ENCODE results near the gene SDK2. TPM values are rescaled to one million over a fixed set of nuclear protein-coding genes. Genes with fewer than 3 reads are reported as not detected.

The SDK2 gene
- total and polyA plus RNA-seq, 2 donors from 2014 or later: 0.37 to 2.4 TPM

DNA sequence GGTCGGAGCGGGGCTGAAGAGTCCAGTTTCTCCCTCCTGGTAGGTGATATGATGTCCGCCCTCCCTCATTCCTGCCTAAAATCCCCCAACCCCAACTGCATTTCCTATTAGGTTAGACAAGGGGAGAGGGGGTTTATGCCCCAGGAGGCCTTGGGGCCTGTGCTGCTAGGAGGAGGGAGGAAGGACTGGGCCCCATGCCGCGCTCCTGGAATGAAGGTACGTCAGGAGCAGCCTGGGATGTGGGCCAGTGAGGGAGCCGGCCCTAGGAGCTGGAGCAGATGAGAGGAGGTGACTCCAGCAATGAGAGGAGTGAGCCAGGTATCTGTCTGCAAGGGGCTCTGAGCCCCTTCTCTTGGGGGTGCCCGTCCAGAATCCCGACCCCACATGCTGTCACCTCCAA lies 285.6 kb downstream of the SDK2 start:
- intact Hi-C loops (cut with DNase I): no loop called here
- TF ChIP-seq, protein P1, sequence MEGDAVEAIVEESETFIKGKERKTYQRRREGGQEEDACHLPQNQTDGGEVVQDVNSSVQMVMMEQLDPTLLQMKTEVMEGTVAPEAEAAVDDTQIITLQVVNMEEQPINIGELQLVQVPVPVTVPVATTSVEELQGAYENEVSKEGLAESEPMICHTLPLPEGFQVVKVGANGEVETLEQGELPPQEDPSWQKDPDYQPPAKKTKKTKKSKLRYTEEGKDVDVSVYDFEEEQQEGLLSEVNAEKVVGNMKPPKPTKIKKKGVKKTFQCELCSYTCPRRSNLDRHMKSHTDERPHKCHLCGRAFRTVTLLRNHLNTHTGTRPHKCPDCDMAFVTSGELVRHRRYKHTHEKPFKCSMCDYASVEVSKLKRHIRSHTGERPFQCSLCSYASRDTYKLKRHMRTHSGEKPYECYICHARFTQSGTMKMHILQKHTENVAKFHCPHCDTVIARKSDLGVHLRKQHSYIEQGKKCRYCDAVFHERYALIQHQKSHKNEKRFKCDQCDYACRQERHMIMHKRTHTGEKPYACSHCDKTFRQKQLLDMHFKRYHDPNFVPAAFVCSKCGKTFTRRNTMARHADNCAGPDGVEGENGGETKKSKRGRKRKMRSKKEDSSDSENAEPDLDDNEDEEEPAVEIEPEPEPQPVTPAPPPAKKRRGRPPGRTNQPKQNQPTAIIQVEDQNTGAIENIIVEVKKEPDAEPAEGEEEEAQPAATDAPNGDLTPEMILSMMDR (IDR thresholded peaks at IDR 0.05; ENCODE audit: borderline replicate concordance, extremely low read depth, insufficient read depth): no peak
- FAIRE-seq (no peak), DNase-seq (no peak)
- no peak overlapping the region for H3K27ac ChIP-seq (ENCODE audit: low read depth in 2 of 2, low read length in 2 of 2)
- no peak overlapping the region for H3K4me3 ChIP-seq (ENCODE audit: low read length in 3 of 3)
- no peak overlapping the region for H3K9ac ChIP-seq (ENCODE audit: low read length in 3 of 3)
- no peaks in the 10 kb centered on the region for H3K36me3 ChIP-seq (ENCODE audit: control insufficient read depth in 2 of 3, insufficient read depth in 3 of 3, low read length in 3 of 3)
- no peaks in the 10 kb centered on the region for H3K4me1 ChIP-seq (ENCODE audit: control insufficient read depth in 2 of 3, insufficient read depth in 2 of 3, low read depth in 1 of 3, low read length in 3 of 3)
- no peaks in the 10 kb centered on the region for H3K9me3 ChIP-seq (ENCODE audit: control insufficient read depth in 2 of 3, insufficient read depth in 1 of 3, low read length in 3 of 3)
- H3K27me3 ChIP-seq (ENCODE audit: control insufficient read depth, insufficient read depth, low read length): no peaks in the 10 kb centered on the region

DNA sequence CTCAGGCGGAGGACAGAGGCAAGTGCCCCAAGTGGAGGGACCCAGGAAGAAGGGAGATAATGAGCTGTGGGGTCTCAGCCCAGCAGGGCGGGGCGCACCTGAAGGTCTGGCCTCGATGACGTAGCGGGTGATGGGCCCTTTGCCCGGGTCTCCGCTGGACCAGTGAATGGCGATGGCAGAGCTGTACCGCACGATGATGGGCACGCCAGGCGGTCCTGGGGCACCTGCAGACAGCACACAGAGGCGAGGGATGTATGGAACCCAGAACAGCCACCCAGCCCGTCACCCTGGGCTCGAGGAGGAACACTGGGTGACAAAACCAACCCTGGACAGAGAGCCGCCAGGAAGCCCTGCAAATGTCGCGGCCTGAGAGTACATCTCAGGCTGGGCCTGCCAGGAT lies 286.3 kb downstream of the SDK2 start:
- FAIRE-seq (no peak), DNase-seq (peak in 2 of 5 donors; percentile 57 to 71)
- Histone ChIP-seq H3K27me3 (ENCODE audit: control insufficient read depth, insufficient read depth, low read length) (no peaks in the 10 kb centered on the region), H3K27ac (ENCODE audit: low read depth in 2 of 2, low read length in 2 of 2) (no peak overlapping the region), H3K9me3 (ENCODE audit: control insufficient read depth in 2 of 3, insufficient read depth in 1 of 3, low read length in 3 of 3) (no peaks in the 10 kb centered on the region), H3K9ac (ENCODE audit: low read length in 3 of 3) (no peak overlapping the region), H3K36me3 (ENCODE audit: control insufficient read depth in 2 of 3, insufficient read depth in 3 of 3, low read length in 3 of 3) (no peaks in the 10 kb centered on the region), H3K4me3 (ENCODE audit: low read length in 3 of 3) (no peak overlapping the region), H3K4me1 (ENCODE audit: control insufficient read depth in 2 of 3, insufficient read depth in 2 of 3, low read depth in 1 of 3, low read length in 3 of 3) (no peaks in the 10 kb centered on the region)
- intact Hi-C loops (cut with DNase I): no loop called here
- TF ChIP-seq, protein P1 (IDR thresholded peaks at IDR 0.05; ENCODE audit: borderline replicate concordance, extremely low read depth, insufficient read depth): no peak

DNA sequence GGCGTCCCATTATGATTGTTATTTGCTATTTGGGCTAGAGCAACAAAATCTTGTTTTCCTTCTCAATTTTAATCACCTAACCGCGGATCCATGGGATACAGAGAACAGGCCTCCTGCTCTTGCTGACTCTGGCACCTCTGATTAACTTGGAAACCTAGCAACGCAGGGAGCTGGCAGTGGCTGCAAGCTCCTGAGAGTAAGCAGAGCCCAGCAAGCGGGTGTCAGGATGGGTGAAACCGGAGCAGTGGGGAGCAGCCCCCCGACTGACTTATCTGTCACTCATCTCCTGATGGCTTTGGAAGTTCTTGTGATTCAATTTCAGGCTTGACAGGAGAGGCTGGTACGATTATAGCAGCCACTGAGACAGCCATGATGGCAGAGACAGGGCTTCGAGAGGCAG lies 286.9 kb downstream of the SDK2 start:
- no peaks in the 10 kb centered on the region for H3K27me3 ChIP-seq (ENCODE audit: control insufficient read depth, insufficient read depth, low read length)
- DNase-seq (peak in 1 of 5 donors; percentile 66), FAIRE-seq (no peak)
- no peak overlapping the region for H3K4me3 ChIP-seq (ENCODE audit: low read length in 3 of 3)
- no peak overlapping the region for H3K9ac ChIP-seq (ENCODE audit: low read length in 3 of 3)
- TF ChIP-seq, protein P1 (IDR thresholded peaks at IDR 0.05; ENCODE audit: borderline replicate concordance, extremely low read depth, insufficient read depth): no peak
- H3K4me1 ChIP-seq (ENCODE audit: control insufficient read depth in 2 of 3, insufficient read depth in 2 of 3, low read depth in 1 of 3, low read length in 3 of 3): no peaks in the 10 kb centered on the region
- no peaks in the 10 kb centered on the region for H3K36me3 ChIP-seq (ENCODE audit: control insufficient read depth in 2 of 3, insufficient read depth in 3 of 3, low read length in 3 of 3)
- H3K27ac ChIP-seq (ENCODE audit: low read depth in 2 of 2, low read length in 2 of 2): no peak overlapping the region
- no peaks in the 10 kb centered on the region for H3K9me3 ChIP-seq (ENCODE audit: control insufficient read depth in 2 of 3, insufficient read depth in 1 of 3, low read length in 3 of 3)
- intact Hi-C loops (cut with DNase I): no loop called here

DNA sequence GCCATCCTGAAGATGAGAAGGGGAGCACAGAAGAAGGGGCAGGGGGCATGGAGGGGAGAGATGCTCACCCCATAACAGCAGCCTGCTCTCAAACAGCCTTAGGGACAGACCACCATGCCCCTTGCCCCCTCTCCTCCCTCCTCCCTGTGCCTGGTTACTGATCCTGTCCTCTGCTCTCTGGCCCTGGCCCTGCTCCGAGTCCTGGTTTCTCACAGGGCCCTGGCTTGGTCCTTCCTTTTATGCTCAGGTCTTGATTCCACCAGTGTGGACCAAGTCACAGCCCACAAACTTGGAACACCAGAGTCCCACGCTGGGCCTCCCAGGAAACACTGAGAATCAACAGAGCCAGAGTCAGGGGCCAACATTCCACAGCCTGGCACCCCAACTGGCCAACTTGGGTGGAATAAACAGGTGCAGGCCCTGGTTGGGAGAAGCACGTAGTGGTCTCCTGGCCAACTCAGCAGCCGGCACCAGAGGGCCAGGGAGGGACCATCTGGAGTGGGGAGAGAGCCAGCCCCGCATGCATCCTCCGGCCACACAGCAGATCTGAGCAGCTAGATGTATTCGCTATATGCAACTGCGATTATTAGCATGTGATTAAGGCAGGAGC lies 287.6 kb downstream of the SDK2 start:
- Histone ChIP-seq H3K36me3 (ENCODE audit: control insufficient read depth in 2 of 3, insufficient read depth in 3 of 3, low read length in 3 of 3) (no peaks in the 10 kb centered on the region), H3K4me1 (ENCODE audit: control insufficient read depth in 2 of 3, insufficient read depth in 2 of 3, low read depth in 1 of 3, low read length in 3 of 3) (no peaks in the 10 kb centered on the region), H3K4me3 (ENCODE audit: low read length in 3 of 3) (no peak overlapping the region), H3K27ac (ENCODE audit: low read depth in 2 of 2, low read length in 2 of 2) (no peak overlapping the region), H3K9me3 (ENCODE audit: control insufficient read depth in 2 of 3, insufficient read depth in 1 of 3, low read length in 3 of 3) (no peaks in the 10 kb centered on the region), H3K9ac (ENCODE audit: low read length in 3 of 3) (no peak overlapping the region), H3K27me3 (ENCODE audit: control insufficient read depth, insufficient read depth, low read length) (no peaks in the 10 kb centered on the region)
- TF ChIP-seq, protein P1 (IDR thresholded peaks at IDR 0.05; ENCODE audit: borderline replicate concordance, extremely low read depth, insufficient read depth): no peak
- FAIRE-seq (no peak), DNase-seq (peak in 1 of 5 donors; percentile 40)
- intact Hi-C loops (cut with DNase I): no loop called here

Data from kidney (tissue), 14 donors.